Umbilical cord (tissue), 2 donors: Measurements from ENCODE around the gene IFT25. TPM values are rescaled to one million over a fixed set of nuclear protein-coding genes. Genes with fewer than 3 reads are reported as not detected.
"Not testable (repeated sequence)": the region's sequence is repeated elsewhere in the genome, so short reads cannot be mapped to it uniquely, and the experiment has no call there.

Source experiments
- DNase-seq: peaks from one replicate; pipeline ENCODE4 v3.0.0-alpha.2; 2015; ENCODE audit warnings: low spot score
- total RNA-seq: library from RNA; depleted of rRNA; stranded (reverse); fragments of >200 nt; gene quantifications from one replicate; pipeline ENCODE4 v1.2.3, GENCODE V29; 2014; ENCODE audit warnings: low replicate concordance; ENCODE audit not compliant: insufficient read depth

IFT25 gene
- 60.9 TPM for total RNA-seq

- peak; percentile 98 for DNase-seq
Observed at GRCh38 chr1:53945433-53946251, at the start of gene IFT25. Gene IFT25 (minus strand): TSS chr1:53945699. CDS start chr1:53940082, 5,617 bp downstream.

GRCh38 chr1:53994516-53994915, 49.0 kb upstream of the IFT25 start:
- DNase-seq = not testable (repeated sequence)

GRCh38 chr1:53992085-53992874, 46.8 kb upstream of the IFT25 start:
- DNase-seq = no peak

- DNase-seq = no peak
Observed at GRCh38 chr1:53987880-53988279, 42.4 kb upstream of the IFT25 start.

GRCh38 chr1:53986458-53986857, 41.0 kb upstream of the IFT25 start:
- no peak for DNase-seq

GRCh38 chr1:53984726-53985125, 39.2 kb upstream of the IFT25 start:
- DNase-seq = no peak

- no peak for DNase-seq
Observed at GRCh38 chr1:53982763-53983104, 37.2 kb upstream of the IFT25 start.

- peak; percentile 74 for DNase-seq
Observed at GRCh38 chr1:53982034-53982762, 36.7 kb upstream of the IFT25 start.

GRCh38 chr1:53981220-53981619, 35.7 kb upstream of the IFT25 start:
- peak; percentile 41 for DNase-seq

GRCh38 chr1:53979712-53980450, 34.4 kb upstream of the IFT25 start:
- DNase-seq = no peak

GRCh38 chr1:53975861-53976260, 30.4 kb upstream of the IFT25 start:
- DNase-seq = no peak

GRCh38 chr1:53971718-53972117, 26.2 kb upstream of the IFT25 start:
- DNase-seq = no peak

GRCh38 chr1:53969323-53969722, 23.8 kb upstream of the IFT25 start:
- DNase-seq = not testable (repeated sequence)

GRCh38 chr1:53968125-53968513, 22.6 kb upstream of the IFT25 start:
- DNase-seq = no peak

- DNase-seq = no peak
Observed at GRCh38 chr1:53967409-53968124, 22.1 kb upstream of the IFT25 start.

- DNase-seq = no peak
Observed at GRCh38 chr1:53966794-53967193, 21.3 kb upstream of the IFT25 start.

- no peak for DNase-seq
Observed at GRCh38 chr1:53964109-53964508, 18.6 kb upstream of the IFT25 start.

GRCh38 chr1:53963460-53963859, 18.0 kb upstream of the IFT25 start:
- DNase-seq = no peak

- no peak for DNase-seq
Observed at GRCh38 chr1:53962395-53962794, 16.9 kb upstream of the IFT25 start.

- DNase-seq = no peak
Observed at GRCh38 chr1:53959664-53960250, 14.3 kb upstream of the IFT25 start.
